Kidney (tissue), 14 donors: ENCODE data around the gene ZNF462. TPM values are rescaled to one million over a fixed set of nuclear protein-coding genes. Genes with fewer than 3 reads are reported as not detected.
"Not testable (repeated sequence)": the region's sequence is repeated elsewhere in the genome, so short reads cannot be mapped to it uniquely, and the experiment has no call there.

Source experiments
- DNase-seq, 5 donors: peaks; one replicate each; pipeline ENCODE4 v3.0.0-alpha.2; 2013 to 2020
- FAIRE-seq: peaks from 2 replicates; lab custom pipeline; 2012; peaks lifted over from hg19 to GRCh38; lab: Jason Lieb, UNC
- H3K27ac ChIP-seq, 2 donors: one replicate each; pipeline ENCODE4 v1.7.0; 2013; ENCODE audit warnings: low read depth in 2 of 2, low read length in 2 of 2, inconsistent platforms in 1 of 2
- H3K27me3 ChIP-seq: one replicate; pipeline ENCODE4 v1.7.1; 2013; ENCODE audit warnings: low read length, inconsistent platforms; ENCODE audit not compliant: control insufficient read depth, insufficient read depth
- H3K36me3 ChIP-seq, 3 donors: one replicate each; pipeline versions ENCODE4 v1.7.0 to v1.7.1; 2013; ENCODE audit warnings: low read length in 3 of 3, control low read depth in 1 of 3, inconsistent platforms in 1 of 3; ENCODE audit not compliant: insufficient read depth in 3 of 3, control insufficient read depth in 2 of 3
- H3K4me1 ChIP-seq, 3 donors: one replicate each; pipeline versions ENCODE4 v1.7.0 to v1.7.1; 2013; ENCODE audit warnings: low read length in 3 of 3, inconsistent platforms in 1 of 3, low read depth in 1 of 3; ENCODE audit not compliant: control insufficient read depth in 2 of 3, insufficient read depth in 2 of 3
- H3K4me3 ChIP-seq, 3 donors: one replicate each; pipeline versions ENCODE4 v1.7.0 to v1.8.1; 2013; ENCODE audit warnings: low read length in 3 of 3, control low read depth in 1 of 3, inconsistent platforms in 1 of 3
- H3K9ac ChIP-seq, 3 donors: one replicate each; pipeline versions ENCODE4 v1.7.0 to v1.7.1; 2013; ENCODE audit warnings: low read length in 3 of 3, control low read depth in 1 of 3, inconsistent platforms in 1 of 3
- H3K9me3 ChIP-seq, 3 donors: one replicate each; pipeline versions ENCODE4 v1.7.0 to v1.7.1; 2013; ENCODE audit warnings: low read length in 3 of 3, control low read depth in 1 of 3, inconsistent platforms in 1 of 3; ENCODE audit not compliant: control insufficient read depth in 2 of 3, insufficient read depth in 1 of 3
- CTCF ChIP-seq: IDR thresholded peaks from 3 replicates; pipeline ENCODE4 v1.5.1; 2012; ENCODE audit warnings: mild to moderate bottlenecking, moderate library complexity, borderline replicate concordance; ENCODE audit not compliant: insufficient read depth; ENCODE audit errors: extremely low read depth
- intact Hi-C: fragments of 100-400 bp; cut with DNase I; formaldehyde crosslinking; loops from one replicate; pipeline ENCODE4 v1.11.1; 2022
- polyA plus RNA-seq: library from polyadenylated mRNA; stranded (reverse); fragments of 350-450 nt; fragmentation: Illumina TruSeq; extraction: RNeasy Lipid Tissue Mini Kit (QIAGEN cat#74804); gene quantifications from one replicate; pipeline ENCODE4 v1.2.3, GENCODE V29; 2014; ENCODE audit warnings: low read depth, low replicate concordance; ENCODE audit not compliant: insufficient read depth
- total RNA-seq: library from RNA; stranded (reverse); fragmentation: NEBNext Ultra II Directional; extraction: Animal tissue kit (Norgen Biotek cat#: 25700); gene quantifications from one replicate; pipeline ENCODE4 v1.2.1, GENCODE V29; 2021
- donor health status: control.
- donor health status: control.
- donor health status: control.
- donor health status: control.
- donor health status: control.
- donor health status: DM: yes; HTN: yes; CAD: no.
- donor health status: Normal renal cell carcinoma (clear cell type).

ZNF462 gene
- total and polyA plus RNA-seq, 2 donors from 2014 or later: 1.8 to 47.0 TPM

GRCh38 chr9:106835840-106836239 is 27.1 kb upstream of the ZNF462 start:
- DNase-seq: no peak
- no peaks in the 10 kb centered on the region for H3K27me3 ChIP-seq
- intact Hi-C loops: no loop called here
- no peaks in the 10 kb centered on the region for H3K4me1 ChIP-seq
- H3K9me3 ChIP-seq: peaks cover 0 to 3% (median 0%) of the 10 kb centered on the region in 3 donors
- TF ChIP-seq CTCF: no peak
- FAIRE-seq: peak; percentile 82
- no peak overlapping the region for H3K9ac ChIP-seq
- H3K36me3 ChIP-seq: no peaks in the 10 kb centered on the region
- no peak overlapping the region for H3K27ac ChIP-seq
- H3K4me3 ChIP-seq: no peak overlapping the region

GRCh38 chr9:106843371-106843770 is 19.6 kb upstream of the ZNF462 start:
- Histone ChIP-seq H3K27me3 (no peaks in the 10 kb centered on the region), H3K4me3 (no peak overlapping the region), H3K4me1 (no peaks in the 10 kb centered on the region), H3K36me3 (no peaks in the 10 kb centered on the region), H3K9ac (no peak overlapping the region), H3K27ac (no peak overlapping the region), H3K9me3 (no peaks in the 10 kb centered on the region)
- DNase-seq (peak in 1 of 5 donors; percentile 29), FAIRE-seq (no peak)
- TF ChIP-seq CTCF: no peak
- intact Hi-C loops: no loop called here

- Histone ChIP-seq H3K9me3 (no peaks in the 10 kb centered on the region), H3K4me1 (no peaks in the 10 kb centered on the region), H3K27ac (no peak overlapping the region), H3K4me3 (no peak overlapping the region), H3K27me3 (no peaks in the 10 kb centered on the region), H3K9ac (no peak overlapping the region), H3K36me3 (no peaks in the 10 kb centered on the region)
- FAIRE-seq (no peak), DNase-seq (no peak)
- intact Hi-C loops: no loop called here
- TF ChIP-seq CTCF: no peak
These were observed 16.7 kb upstream of the ZNF462 start for GRCh38 chr9:106846307-106846706.

GRCh38 chr9:106846857-106847256 is 16.1 kb upstream of the ZNF462 start:
- Histone ChIP-seq H3K4me1 (no peaks in the 10 kb centered on the region), H3K9me3 (no peaks in the 10 kb centered on the region), H3K27me3 (no peaks in the 10 kb centered on the region), H3K27ac (no peak overlapping the region), H3K4me3 (no peak overlapping the region), H3K9ac (no peak overlapping the region), H3K36me3 (no peaks in the 10 kb centered on the region)
- FAIRE-seq (no peak), DNase-seq (no peak)
- intact Hi-C loops: no loop called here
- TF ChIP-seq CTCF: no peak

- H3K36me3 ChIP-seq, H3K27ac ChIP-seq, DNase-seq, H3K9ac ChIP-seq, H3K4me1 ChIP-seq, intact Hi-C loops, H3K4me3 ChIP-seq, H3K27me3 ChIP-seq, H3K9me3 ChIP-seq, FAIRE-seq: not testable (repeated sequence)
These were observed 11.3 kb upstream of the ZNF462 start for GRCh38 chr9:106851640-106852039.
